SK-N-MC (cell line): ENCODE measurements around the gene SLAMF1.

Experiments used
- EZH2 ChIP-seq: fragments of 200-600 bp; sonication (generic); IDR thresholded peaks from one replicate; pipeline ENCODE4 v1.6.1; 2017; ENCODE audit warnings: antibody characterized with exemption
- FOXP2 ChIP-seq: optimal IDR thresholded peaks from 2 replicates; pipeline ENCODE3; 2011; ENCODE audit warnings: mild to moderate bottlenecking, moderate library complexity; ENCODE audit not compliant: insufficient read depth; ENCODE audit errors: extremely low read length, control extremely low read depth
- POLR2AphosphoS5 ChIP-seq: IDR thresholded peaks from 2 replicates; pipeline ENCODE4 v1.6.1; 2012; ENCODE audit warnings: mild to moderate bottlenecking, low read depth, low read length, borderline replicate concordance

DNA sequence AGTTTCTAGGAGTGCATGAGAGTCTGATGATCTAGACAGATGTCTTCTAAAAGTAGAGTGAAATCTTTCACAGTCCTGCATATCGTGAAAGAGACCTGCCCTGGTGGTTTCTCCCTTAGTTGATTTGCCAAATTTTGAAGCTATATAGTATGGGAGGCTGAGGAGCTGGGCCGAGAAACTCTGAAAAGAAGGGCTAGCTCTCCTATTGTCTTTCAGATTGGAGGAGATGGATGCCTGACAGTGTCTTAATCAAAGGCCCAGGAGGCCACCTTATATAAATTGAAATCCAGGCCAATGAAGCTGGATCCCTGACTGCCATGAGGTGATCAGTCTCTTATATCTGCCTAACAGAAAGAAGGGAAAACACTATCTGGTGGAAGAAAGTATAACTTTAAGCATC lies 49.1 kb downstream of the SLAMF1 start:
- TF ChIP-seq EZH2, result no peak
- no peak for TF ChIP-seq POLR2AphosphoS5
- no peak for TF ChIP-seq FOXP2
